DMS53 (cell line): ENCODE data around the gene GUCA1C.

Experiments used
- DNase-seq: peaks from one replicate; lab custom pipeline; 2025; lab: John Stamatoyannopoulos, UW

Gene GUCA1C

DNA sequence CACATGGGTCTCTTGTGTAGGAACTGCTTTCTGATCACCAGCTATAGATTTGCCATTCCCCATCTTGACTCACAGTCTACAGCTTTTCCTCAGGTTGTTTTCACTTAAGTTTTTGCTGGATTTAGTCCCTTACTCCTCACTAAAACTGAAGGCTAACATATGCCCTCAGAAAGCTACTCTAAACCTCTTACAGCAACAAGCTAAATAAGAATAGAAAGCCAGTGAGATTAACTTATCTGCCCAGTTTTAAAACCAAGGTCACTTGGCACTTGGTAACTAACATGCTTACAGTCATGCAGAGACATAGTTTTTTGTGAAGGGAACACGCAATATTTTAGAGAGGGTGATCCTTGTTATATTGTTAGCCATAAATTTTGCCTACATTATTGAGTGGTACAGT is at the start of gene GUCA1C:
Gene GUCA1C, minus strand, starts transcription at position 180 of the 400 bp plus-strand sequence. Its CDS starts 117 bp downstream, at position 63.
- DNase-seq: no peak

DNA sequence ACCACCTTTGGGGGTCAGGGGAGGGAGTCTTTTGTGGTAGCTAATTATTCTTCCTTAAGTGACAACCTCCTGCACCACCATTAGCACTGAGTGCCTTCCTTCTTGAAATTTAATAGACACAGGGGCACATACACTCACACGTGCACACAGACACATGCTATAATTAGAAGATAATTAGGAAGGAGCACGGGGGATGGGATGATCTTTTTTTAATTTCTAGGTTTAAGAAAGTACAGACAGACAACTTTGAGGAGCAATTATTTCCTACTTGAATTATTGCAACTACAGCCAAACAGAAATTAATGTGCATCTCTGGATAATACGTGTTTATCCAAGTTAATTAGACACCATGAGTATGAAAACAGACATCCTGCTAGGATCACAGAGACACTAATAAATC is 44.8 kb upstream of the GUCA1C start:
- no peak for DNase-seq

- no peak for DNase-seq
Observed at GRCh38 chr3:108985844-108986243, 32.2 kb upstream of the GUCA1C start.

DNA sequence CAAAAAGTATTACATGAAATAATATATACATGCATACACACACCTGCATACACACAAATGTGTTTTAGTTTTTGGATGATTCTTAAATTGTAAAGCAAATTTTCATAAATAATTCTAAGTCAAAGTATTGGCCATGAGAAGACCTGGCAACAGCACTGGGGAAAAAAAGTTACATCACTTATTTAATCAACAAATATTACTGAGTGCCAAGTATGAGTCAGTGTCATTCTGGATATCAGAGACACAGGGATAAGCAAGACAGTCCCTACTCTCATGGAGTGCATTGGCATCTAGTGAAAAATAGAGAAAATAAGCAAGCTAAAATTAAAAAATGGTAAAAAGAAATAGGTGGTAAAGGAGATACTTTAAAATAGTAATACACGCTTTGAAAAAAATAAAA is 29.4 kb upstream of the GUCA1C start:
- DNase-seq: peak; percentile 49

DNA sequence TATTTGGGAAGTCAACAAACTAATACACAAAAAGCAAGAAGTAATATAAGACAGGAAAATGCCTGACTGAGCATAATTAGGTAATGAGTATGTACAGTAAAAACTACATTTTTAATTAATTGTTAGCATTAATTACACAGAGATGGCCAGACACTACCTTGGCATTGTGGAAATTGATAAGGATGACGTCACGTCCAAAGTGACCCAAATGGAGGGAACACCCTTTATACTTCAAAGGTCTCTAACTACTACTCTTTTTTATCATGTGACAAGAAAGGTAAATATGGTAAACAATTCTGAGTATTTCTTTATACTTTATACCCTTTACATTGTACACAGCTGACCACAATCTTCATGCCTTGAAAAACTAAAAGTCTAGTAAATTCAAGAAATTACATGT is 22.4 kb upstream of the GUCA1C start:
- DNase-seq: no peak

DNA sequence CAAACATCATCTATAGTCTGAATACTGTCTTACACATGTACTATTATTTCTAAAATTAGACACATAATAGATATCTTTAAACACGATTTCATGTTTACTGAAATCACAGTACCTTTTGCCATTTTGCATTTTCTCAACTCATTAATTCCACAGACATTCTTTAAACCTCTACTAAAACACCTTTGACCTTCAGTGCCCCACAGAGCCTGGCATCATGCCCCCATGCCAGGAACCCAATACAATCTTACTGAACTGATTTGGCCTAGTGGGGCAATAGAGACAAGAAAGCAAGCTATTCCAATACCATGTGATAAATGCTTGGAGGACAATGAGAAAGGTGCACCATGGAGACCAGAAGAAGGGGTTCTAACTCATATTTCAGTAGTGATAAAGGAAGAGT is 19.3 kb upstream of the GUCA1C start:
- no peak for DNase-seq

DNA sequence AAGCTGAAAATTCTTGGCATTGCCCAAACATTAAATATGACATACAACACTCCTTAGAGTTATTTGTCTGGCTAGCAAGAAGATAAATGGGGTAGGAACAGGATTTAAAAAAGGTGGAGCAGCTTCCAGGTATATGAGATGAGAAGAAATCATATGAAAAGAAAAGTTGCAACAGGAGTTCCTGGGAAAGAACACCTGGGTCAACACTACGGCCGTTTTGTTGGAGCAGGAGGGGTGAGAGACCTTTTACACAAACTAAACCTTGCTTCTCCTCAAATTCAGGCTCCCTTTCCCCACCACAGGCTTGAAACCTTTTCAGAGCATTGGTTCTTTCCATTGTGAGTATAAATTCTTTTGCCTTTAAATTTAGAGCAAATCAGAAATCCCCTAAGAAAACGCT is 18.8 kb upstream of the GUCA1C start:
- no peak for DNase-seq

DNA sequence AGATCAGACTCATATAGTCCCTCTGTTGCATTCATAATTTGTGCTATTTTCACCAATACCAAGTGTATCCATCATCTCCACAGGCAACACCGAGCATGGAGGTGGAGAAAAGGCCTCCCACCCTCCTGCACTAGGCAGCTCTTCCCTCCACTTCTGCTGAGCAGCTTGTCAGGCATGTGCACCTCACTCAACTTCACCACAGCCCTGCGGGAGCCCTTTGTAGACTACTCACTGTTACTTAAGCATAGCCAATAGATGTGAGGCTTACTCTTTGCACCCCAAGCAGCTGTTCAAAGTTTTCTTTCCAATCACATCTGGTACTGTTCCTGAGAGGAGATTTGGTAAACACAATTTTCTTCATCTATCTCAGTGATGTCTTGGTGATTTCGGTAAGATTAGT is 16.9 kb upstream of the GUCA1C start:
- DNase-seq: no peak

DNA sequence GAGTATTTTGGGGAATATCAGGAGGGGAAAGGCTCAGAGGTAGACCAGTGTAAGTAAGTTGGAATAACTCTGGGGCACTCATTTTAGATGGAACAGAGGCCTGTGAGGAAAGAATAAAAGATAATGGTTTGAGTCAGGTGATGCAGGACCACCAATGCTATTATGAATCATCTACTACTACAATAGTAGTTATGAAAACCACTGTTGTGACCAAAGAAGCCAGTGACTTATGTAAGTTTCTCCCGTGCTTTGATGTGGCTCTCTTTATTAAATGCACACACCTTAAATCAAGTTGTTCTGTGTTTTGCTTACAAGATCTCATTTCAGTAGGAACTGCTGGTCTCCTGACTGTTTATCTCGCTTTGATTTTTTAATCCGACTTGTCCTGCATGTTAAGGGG is 13.1 kb upstream of the GUCA1C start:
- no peak for DNase-seq

DNA sequence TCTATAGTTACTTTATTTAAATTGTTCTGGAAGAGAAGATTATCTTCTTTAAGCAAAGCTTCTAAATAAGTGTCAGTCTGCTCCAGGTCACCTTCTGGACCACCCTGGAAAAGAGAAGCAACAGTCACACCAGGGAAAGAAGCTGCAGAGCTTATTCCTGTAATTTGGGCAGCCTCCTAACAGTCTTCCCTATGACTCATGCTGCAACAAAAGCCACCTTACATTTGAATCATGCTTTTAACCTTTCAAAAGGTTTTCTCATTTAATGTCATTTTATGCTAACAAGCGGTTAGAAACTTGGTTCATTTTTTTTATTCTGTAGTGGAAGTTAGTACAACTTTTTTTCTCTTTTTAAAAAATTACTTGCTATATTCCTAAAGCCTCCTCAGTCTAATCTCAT is 5.3 kb upstream of the GUCA1C start:
- DNase-seq: no peak

DNA sequence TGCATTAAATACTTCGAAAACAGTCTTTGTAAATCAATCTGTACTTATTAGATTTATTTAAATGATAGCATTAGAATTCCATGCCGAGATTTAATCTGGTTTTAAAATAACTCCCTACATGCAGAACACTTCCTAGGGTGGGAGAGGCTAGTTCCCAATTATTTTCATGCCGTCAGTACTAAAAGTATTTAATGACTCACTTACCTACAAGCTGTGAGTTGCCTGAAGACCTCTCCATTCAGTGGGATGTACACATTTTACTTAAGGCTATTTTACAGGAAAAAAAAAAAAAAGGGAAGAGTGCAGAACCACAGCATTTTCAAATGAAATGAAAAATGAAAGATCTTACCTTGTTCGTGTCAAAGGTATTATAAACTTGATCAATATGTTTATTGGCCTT is 469 bp downstream of the GUCA1C start:
- no peak for DNase-seq

- no peak for DNase-seq
Observed at GRCh38 chr3:108951820-108952501, 1.7 kb downstream of the GUCA1C start.

GRCh38 chr3:108947855-108948254 is 5.8 kb downstream of the GUCA1C start:
- DNase-seq: no peak

DNA sequence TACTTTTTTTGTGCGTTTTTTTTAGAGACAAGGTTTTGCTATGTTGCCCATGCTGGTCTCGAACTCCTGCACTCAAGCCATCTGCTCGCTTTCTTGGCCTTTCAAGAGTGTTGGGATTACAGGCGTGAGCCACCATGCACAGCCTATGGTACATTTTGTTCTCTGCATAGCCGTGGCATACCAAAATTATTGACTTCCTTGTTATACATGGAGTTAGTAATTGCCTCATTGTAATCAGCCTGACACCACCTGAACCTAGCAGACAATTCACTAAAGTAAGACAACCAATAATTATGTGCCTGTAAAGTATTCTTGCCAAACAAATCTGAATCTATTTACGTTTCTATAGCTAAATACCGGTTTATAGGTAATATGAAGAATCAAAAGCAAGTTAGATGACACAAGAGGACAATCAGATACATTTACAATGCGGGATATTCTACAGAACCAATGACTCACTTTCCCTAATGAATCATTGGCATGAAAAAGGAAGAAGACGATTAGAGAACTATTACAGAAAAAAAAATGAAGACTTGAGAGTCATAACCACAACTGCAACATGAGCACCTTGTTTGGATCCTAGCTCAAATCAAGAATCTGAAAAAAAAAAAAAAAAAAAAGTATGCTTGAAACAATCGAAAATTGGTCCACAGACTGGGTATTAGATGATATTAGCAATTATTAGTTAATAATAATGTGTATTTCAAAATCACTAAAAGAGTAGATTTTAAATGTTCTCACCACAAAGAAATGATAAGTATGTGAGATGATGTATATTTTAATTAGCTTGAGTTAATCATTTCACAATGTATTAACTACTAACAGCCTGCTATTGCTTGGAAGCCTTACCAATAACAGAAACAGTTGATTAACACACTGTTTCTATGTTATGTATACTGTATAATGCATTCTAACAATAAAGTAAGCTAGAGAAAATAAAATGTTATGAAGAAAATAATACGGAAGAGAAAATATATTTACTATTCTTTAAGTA is 7.1 kb downstream of the GUCA1C start:
- DNase-seq: no peak

GRCh38 chr3:108940568-108941263 is 13.0 kb downstream of the GUCA1C start:
- no peak for DNase-seq

DNA sequence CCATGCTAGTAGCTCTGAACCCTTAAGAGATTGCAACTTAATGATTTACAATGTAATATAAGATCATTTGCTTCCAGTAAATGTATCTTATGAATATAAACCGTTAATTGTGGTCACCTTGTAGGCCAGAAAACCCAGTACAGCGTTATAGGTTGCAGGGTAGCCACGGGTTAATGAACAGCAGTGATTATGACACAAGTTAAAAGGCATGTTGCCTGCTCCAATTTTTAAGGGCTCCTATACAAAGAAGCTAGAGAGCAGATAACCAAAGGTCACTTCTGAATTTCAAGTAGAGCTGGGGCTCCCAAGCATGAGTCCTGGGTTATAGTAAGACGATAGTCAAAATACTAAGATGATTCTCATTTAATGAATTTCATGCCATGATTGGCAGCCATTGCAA is 13.5 kb downstream of the GUCA1C start:
- no peak for DNase-seq

DNA sequence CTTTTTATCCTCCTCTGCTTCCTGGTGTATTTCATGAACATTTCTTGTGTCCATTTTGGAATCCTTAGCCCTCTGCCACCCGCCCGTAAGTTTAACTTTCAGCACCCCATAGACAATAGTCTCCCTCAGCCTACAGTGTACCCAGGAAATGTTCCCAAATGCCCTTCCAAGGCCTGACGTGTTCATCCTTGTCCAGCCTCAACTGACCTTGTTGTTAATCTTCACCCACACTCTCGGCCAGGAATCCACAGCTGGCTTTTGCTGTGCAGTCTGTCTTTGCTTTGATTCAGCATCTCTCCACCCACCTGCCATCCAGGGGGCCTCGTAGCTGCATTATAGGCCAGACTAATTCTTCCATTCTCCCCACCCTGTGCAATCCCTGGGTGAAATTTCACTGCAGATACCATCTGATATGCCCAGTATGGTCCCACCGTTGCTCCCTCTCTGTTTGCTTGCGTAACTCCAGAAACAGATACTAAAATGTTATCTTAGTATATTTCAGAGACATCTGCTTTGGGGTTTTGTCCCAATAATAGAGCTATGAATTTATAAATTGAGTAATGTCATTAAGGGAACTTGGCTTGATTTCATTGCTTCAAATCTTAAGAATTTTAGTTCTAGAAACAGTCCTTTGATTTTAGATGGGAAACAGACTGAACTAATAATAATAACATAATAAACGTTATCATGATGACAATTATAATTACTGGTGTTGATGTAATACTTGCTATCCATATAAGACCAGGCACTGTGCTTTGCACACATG is 16.6 kb downstream of the GUCA1C start:
- DNase-seq: no peak

- no peak for DNase-seq
Observed at GRCh38 chr3:108931035-108931434, 22.6 kb downstream of the GUCA1C start.

DNA sequence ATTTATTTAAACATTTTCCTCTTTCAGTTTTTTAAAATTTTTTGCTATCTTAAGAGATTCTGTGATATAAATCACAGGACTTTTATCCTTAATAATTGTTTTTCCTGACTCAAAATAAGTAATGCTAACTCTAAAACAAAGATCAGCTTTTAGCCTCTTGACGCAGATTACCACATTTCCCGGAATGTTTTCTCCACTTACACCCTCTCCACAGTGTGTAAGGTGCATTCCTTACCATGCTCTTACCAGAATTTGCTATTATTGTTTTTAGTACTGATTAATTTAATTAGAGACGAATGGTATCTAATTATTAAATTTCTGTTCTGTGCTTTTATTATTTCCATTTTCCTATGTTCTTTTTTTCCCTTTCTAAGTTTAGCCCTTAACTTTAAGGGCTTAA is 34.8 kb downstream of the GUCA1C start:
- no peak for DNase-seq

DNA sequence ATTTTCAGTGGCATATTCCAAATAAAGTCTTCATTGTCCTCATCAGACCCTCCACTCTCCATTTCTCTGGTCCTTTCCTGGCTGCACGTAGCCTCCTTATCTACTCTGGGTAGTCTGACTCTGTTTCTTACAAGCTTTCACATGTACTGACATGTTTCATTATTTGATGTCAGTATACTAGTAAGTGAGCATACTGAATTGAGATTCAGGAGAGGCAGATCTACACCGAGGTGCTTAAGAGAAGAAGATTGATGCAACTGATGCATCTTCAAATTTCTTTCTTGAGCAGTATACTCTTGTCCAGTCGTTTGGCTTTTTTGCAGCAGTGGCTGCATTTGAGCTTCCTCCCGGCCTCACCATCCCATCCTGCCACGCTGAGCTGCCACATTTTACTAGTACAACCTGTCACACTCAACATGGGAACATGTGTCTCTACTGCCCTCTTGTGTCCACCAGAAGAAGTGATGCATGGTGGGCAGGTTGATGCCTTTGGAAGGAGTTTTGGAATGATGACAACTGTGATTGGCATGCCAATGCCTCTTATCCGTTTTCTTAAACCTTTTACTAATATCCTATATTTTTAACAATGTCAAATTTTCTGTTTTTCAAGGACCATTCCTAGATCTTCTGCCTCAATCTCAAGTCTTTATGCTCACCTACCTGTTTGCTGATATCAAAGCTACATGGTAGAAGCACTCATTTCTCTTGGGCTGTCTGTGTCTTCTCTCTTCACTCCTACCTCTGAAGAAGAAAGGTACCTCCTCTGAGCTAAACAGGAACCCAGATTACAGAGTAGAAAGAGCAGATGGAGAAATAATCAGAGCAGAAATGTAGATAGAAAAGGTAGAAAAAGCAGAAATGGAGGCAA is 38.7 kb downstream of the GUCA1C start:
- peak; percentile 77 for DNase-seq

DNA sequence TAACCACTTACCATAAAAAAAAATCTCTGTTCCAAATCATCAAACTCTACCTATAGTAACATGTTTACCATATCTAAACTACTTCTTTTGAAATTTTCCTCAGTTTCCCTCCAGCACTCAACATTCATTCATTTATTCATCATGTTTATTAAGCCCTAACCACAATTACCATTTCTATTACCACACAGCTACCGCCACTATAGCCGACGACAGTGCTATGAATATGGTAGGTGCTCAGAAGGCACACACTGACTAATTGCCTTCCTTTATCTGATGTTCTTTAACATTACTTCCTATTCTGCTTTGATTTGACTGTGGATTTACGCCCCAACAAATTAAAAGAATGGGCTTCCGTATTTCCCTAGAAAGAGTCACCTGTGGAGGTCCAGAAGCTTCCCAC is 43.9 kb downstream of the GUCA1C start:
- DNase-seq: no peak
